Body of pancreas (tissue), 4 donors: ENCODE measurements around the gene DCDC2C.

Source experiments
- CTCF ChIP-seq, 7 experiments: fragments of 450-650 bp in 4 of 7; fragments of 200-600 bp in 3 of 7; sonication (generic) in 3 of 7; IDR thresholded peaks; one replicate each; pipeline ENCODE4 v1.5.1; 2016 to 2019; ENCODE audit warnings: antibody characterized with exemption in 7 of 7
- POLR2A ChIP-seq, 3 donors: fragments of 450-650 bp; IDR thresholded peaks; one replicate each; pipeline ENCODE4 v1.6.1; 2016; ENCODE audit warnings: antibody characterized with exemption in 3 of 3, mild to moderate bottlenecking in 2 of 3

- TF ChIP-seq CTCF (IDR thresholded peaks at IDR 0.05) (no peak), POLR2A (IDR thresholded peaks at IDR 0.05) (no peak)
Observed at GRCh38 chr2:3738454-3738853, 35.1 kb downstream of the DCDC2C start.
